GM19023 (cell line): ENCODE data around the gene NFAT5.
A peak's percentile ranks its signal among the peaks of the same experiment; 100 is the strongest.
"Not testable (repeated sequence)": the region's sequence is repeated elsewhere in the genome, so short reads cannot be mapped to it uniquely, and the experiment has no call there.

Experiments used
- ATAC-seq: cut with Tn5 transposase; IDR thresholded peaks from one replicate; pipeline ENCODE4 v1.9.1; 2021; ENCODE audit warnings: mild to moderate bottlenecking, moderate library complexity; ENCODE audit not compliant: unreplicated experiment

NFAT5 gene

DNA sequence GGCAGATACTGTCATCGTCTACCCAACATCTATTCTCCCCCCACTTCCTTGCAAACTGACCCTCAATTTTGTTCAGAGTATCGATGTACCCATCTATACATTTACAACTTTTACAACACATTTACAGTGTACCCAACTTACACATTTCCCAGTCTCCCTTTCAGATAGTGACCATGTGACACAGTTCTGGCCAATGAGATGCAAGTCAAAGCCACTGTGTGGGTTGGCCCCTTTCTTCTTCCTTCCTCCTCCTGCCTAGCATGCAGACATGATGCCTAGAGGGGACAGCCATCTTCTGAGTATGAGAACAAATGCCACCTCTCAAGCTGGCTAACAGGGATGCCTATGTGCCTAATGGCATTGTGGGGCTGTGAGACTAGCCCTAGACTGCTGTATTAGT, 11.3 kb upstream of the NFAT5 start:
- ATAC-seq: no peak

DNA sequence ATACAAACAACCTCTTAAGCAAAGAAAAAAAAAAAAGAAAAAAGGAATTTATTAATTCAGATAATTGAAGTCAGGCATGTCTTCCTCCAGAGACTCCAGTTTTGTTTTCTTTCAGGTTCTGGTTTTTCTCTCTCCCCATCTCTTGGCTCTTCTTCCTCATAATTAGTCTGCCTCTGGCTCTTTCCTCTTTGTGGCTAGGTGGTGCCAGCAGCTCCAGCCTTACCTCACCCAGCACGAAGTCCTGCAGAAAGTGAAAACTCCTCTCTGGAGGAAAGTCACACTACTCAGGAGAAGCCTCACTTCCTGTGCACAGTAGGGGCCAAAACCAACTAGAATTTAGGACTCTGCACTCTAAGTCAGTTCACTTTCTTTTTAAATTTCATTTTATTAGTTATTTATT, 10.3 kb upstream of the NFAT5 start:
- no peak for ATAC-seq

DNA sequence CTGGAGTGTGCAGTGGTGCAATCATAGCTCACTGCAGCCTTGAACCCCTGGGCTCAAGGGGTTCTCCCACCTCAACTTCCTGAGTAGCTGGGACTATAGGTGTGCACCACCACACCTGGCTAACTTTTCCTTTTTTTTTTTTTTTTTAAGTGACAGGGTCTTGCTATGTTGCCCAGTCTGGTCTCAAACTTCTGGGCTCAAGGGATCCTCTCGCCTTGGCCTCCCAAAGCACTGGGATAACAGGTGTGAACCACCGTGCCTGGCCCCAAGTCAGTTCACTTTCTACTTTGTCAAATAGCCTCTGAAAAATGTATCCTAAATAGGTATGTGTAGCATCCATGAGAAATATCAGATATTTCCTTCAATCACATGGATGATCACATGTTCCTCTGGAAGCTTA, 9.9 kb upstream of the NFAT5 start:
- no peak for ATAC-seq

DNA sequence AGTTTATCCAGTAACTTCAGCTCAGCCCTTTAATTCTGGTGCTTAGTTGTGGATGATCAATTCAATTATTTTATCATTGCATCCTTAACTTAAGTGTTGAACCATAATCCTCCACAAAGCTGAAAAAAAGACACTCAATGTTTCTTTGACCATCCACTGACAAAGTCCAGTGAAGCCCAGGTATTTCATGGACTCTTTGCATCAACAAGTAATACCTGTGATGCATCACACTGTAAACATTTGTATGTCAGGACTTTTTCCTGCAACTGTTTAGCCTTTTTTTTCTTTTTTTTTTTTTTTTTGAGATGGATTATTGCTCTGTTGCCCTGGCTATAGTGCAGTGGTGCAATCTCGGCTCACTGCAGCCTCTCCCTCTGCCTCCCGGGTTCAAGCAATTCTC, 6.6 kb upstream of the NFAT5 start:
- no peak for ATAC-seq

DNA sequence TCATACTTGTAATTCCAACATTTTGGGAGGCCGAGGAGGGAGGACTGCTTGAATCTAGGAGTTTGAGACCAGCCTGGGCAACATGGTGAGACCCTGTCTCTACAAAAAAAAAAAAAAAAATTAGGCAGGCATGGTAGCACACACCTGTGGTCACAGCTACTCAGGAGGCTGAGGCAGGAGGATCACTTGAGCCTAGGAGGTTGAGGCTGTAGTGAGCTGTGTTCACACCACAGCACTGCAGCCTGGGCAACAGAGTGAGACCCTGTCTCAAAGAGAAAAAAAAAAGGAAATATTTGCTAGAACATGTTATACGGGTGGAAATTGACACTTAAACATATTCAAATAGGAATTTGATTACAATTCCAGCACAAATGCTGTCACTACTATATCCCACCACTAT, 4.4 kb upstream of the NFAT5 start:
- not testable (repeated sequence) for ATAC-seq

DNA sequence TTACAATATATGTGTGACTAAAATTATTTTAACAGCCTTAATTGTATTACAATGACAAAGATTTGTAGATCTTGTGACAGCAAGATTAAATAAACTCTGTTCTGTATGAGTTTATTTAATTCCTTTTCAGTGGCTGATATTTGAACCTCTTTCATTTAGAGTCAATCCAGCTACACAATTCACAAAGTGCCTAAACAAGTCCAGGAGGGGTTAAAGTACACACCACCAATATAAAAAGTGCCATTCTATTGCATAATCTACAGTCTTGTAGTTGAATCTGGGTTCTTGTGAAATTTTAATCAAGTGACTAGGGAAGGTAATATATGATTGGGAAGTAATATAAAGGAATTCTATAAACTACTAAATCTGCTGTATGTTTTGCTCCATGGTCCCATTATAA, 3.9 kb upstream of the NFAT5 start:
- no peak for ATAC-seq

DNA sequence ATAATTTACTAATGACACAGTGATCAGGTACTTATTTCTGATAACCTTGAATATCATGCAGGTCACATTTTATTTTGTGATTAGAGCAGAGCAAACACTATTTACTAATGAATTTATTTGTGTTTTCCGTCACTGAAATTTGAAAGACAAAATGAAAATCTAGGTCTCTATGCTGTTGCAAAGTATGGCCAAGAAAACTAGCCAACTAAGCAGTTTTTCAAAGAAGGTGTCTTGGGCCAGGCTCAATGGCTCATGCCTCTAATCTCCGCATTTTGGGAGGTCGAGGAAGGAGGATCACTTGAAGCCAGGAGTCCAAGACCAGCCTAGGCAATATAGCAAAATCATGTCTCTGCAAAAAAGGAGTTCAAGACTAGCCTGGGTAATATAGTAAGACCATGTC, 3.0 kb upstream of the NFAT5 start:
- ATAC-seq: no peak

DNA sequence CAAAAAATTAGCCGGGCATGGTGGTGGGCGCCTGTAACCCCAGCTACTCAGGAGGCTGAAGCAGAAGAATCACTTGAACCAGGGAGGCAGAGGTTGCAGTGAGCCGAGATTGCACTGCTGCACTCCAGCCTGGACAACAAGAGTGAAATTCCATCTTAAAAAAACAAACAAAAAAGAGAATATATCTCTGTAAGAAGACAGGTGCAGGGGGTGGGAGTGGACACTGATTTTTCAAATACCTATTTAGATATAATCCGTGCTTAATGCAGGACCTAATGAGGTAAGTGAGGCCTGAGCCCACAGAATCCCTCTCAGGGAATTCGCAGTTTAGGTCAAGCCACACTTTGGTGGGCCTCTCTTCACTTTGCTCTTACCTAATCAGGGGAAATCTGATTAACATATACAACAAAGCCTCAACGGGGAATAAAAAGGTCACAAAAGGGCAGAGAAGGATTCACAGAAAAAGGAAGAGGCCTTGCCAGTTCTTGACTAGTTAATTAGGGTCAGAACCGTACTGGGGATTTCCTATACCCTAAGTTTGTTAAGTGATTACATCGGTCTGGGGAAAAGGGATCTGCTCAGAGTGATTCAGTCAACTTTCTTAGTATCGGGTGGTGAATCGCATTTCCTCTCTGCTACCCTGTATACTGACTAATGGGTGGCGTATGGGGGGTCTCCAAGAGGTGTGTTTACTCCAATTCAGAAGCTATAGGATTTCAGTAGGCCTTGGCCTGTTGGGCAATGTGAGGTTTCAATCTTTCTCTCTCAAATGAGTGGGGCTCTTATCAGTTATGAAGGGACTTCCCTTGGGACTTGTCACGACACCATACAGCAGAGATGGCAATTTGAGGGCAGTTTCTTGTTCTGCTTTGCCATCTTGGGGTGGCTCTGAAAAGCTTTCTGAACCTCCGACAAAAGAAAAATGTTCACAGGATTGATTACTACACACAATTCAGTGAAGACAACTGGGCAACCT, 1.9 kb upstream of the NFAT5 start:
- ATAC-seq: peak; percentile 39

DNA sequence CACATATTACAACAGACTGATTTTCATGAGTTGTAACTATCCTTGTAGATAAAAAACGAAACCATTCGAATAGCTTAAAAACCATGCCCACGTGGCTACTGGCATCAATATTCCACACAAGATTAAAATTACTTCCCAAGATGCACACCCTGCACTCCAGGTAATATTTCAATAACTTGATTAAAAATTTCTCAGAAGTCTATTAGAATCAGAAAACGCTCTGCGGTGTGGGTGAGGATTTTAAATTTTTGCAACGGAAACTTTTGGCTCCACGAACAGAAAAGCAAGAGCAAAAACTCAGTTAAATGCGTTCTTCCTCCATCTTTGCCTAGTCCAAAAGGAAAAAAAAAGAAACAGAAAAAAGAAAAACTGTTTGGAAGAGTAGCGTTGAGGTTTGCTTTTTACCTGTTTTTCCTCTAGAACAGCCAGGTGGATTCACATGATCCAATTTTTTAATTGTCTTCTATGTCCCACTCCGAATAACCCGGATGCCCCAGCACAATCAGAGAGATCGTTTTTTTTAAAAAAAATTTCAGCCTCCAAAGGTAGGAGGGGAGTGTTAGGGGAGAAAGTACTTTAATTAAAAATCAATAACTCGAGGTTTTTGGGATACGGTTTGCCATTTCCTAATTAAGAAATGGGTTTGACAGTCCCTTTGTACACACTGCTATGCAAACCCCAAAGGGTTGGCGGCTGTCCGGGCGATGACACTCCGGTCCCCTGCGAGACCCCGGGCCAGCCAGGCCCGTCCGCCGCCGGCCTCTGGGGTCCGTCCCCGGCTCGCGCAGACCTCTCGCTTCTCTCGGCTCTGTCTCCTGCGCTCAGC, 708 bp upstream of the NFAT5 start:
- peak; percentile 36 for ATAC-seq

DNA sequence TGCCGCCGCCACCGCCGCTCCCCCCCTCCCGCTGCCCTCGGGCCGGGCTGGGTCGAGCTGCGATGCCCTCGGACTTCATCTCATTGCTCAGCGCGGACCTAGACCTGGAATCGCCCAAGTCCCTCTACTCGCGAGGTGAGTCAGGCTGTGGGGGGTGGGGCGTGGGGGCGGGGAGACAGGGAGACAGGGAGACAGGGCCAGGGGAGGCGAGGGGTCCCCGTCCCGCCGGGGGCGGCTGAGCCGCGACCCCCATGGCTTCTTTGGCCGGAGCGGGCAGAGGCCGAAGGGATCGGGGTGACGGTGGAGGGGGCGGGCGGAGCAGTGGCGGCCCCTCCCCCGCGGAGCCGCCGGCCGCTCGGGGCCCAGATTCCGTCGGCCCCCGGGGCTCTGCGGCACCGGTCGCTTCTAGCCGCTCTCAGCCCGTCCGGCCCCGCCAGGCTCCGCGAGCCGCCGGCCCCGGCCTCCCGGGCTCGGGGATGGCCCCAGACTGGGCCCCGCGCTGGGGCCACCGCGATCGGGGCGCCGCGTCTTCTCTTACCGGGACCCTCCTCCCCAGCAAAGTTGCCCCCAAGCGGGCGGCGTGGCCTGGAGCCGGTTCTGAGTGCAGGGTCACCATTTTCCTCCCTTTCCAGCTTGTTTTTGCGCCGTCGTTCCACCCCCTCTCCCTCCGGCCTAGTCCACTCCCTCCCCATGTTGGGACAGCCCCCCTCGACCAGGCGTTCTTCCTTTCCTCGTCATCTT, 644 bp downstream of the NFAT5 start:
- ATAC-seq: peak; percentile 39

DNA sequence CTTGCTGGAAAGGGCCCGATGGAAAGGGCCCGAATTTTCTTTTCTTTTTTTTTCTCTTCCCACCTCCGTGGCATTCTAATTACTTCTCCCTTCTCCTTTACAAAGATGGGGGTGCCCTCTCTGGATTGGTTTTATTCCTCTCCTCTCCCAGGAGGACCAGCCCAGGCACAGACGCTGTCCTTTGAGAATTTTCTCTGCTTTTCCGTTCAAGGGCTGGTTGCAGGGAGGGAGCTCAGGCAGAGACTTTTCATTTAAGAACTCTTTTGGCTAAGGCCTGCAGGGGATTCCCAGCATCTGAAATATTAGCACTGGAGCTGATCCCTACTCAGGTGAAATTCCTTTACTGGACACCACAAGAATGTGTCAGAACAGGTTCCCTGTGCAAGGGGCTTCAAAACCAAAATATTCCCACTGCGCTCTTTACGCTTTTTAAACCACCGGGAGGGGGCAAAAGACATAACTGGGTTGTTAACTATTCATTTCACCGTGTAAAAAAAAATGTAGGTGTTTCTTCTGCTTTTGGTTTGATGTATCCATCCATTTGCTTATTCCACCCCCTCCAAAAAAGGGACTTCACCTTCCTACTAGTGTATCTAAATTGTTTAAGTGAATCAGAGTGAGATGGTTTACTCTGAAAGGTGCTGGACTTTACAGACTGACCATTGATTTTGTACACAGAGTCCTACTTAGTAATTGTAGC, 1.4 kb downstream of the NFAT5 start:
- no peak for ATAC-seq

DNA sequence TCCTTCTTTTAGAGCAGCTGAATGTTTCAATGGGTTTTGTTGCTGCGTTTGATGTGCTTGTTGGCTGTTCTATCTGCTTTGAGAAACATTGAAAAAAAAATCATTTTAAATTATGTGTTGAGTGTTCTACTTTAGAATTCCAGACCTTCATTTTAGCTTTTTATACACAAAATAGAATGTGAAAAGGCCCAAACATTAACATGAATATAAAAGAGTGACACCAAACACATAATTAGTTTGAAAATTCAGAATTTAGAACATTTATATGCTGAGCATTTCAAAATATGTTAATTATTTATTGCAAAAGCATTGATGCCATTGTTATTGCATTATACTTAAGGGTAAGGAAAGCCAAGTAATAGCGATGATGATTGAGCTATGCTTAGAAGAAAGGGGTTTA, 2.9 kb downstream of the NFAT5 start:
- ATAC-seq: no peak

DNA sequence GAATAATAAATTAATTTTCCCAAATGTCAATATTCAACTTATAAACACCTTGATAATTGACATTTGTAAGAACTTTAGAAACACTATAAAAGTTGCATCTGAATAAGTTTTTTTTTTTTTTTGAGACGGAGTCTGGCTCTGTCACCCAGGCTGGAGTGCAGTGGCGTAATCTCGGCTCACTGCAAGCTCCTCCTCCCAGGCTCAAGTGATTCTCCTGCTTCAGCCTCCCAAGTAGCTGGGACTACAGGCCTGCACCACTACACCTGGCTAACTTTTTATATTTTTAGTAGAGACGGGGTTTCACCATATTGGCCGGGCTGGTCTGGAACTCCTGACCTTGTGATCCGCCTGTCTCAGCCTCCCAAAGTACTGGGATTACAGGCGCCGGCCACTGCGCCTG, 13.0 kb downstream of the NFAT5 start:
- ATAC-seq: not testable (repeated sequence)

DNA sequence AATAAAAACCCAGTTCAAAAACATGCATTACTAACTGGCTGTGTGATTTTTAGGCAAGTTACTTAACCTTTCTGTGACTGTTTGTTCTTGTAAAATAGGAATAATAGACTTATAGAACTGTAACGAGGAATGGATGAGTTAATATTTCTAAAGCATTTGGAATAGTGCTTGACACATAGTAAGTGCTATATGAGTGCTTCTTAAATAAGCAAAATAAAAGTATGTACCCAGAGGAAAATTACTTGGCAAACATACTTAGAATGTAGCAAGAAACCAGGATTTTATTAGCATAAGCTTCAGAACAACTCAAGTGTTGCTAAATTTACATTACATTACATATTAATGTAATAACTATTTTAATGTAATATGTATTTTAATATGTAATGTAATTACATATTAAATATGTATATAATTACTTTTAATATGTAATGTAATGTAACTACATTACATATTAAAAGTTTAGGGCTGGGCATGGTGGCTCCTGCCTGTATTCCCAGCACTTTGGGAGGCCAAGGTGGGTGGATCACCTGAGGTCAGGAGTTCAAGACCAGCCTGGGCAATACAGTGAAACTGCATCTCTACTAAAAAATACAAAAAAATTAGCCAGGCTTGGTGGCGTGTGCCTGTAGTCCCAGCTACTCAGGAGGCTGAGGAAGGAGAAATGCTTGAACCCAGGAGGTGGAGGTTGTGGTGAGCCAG, 14.2 kb downstream of the NFAT5 start:
- ATAC-seq: no peak

DNA sequence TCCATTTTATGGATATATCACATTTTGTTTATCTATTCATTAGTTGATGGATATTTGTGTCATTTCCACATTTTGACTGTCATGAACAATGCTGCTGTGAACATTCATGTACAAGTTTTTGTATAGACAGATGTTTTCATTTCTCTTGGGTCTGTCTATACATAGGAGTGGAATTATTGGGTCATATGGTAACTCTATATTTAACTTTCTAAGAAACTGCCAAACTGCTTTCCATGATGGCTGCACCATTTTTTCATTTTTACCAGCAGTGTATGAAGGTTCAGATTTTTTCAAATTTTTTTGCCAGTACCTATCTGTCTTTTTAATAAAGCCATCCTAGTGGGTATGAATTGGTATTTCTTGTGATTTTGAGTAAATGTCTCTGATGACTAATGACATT, 15.5 kb downstream of the NFAT5 start:
- no peak for ATAC-seq

DNA sequence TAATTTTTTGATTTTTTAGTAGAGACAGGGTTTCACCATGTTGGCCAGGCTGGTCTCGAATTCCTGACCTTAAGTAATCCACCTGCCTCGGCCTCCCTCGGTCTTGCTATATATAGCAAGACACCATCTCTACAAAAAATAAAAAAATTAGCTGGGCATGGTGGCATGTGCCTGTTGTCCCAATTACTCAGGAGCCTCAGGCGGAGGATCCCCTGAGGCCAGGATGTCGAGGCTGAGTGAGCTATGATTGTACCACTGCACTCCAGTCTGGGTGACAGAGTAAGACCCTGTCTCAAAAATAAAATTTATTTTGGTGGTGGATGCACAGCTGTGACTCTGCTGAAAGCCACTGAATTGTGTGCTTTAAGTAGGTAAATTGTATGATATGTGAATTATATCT, 18.7 kb downstream of the NFAT5 start:
- ATAC-seq: not testable (repeated sequence)

DNA sequence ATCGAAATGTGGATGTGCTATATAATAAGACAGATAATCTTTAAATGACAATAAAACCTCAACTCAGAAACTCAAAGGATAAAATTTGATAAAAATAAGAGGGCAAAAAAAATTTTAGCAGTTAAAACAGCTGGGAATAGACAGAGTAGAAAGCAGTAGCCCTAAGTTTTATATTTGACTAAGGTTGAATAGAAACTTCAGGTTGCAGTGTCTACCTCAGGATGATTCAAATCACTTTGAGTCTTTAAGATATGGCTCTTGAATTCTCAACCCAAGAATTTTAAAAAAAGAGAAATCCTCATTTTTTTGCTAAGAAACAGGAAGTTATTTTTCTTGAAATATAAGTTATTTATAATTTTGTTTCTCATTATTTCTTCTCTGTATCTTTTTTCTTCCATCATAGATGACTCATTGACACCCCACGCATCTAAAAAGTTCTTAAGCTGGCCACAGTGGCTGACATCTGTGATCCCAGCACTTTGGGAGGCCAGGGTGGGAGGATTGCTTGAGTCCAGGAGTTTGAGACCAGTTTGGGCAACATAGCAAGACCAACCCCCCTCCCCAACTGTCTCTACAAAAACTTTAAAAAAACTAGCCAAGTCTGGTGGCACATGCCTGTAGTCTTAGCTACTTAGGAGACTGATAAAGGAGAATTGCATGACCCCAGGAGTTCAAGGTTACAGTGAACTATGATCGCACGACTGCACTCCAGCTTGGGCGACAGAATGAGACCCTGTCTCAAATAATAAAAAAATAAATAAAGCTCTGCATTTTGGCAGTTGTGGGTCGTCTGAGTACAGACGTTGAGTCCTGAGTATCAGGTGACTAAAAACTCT, 23.9 kb downstream of the NFAT5 start:
- ATAC-seq: no peak

DNA sequence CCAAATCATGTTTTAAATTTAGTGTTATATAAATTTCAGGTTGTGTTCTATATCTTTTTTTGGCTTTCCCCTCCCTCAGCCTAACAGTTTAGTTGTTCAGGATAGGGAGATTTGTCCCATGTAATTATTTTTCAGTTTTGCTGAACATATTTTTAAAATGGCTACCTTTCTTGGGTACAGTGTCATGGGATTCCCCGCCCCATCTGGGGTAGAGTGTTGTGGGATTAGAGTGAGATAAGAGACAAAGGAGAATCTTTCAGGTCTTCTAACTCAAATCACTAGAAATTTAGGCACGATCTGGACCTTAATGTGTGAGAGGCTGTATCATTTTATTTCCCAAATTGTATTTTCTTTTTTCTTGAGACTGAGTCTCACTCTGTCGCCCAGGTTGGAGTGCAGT, 24.8 kb downstream of the NFAT5 start:
- ATAC-seq: no peak

DNA sequence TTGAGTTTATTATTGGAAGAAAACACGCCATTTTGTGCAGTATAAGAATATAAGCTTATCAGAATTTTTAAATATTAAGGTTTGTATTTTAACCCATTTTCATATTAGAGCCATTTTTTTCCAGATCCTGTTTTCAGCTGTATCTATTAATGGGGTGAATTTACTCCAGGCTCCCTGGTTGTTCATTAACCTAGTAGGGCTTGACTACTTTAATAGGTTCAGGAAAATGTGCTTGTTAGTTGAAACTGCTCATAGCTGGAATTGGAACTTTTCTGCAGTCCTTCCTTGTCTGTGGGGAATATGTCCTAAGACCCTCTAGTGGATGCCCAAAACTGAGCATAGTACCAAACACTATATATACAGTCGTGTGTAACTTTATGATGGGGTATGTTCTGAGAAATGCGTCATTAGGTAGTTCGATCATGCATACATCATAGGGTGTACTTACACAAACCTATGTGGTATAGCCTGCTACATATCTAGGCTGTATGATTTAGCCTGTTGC, 28.0 kb downstream of the NFAT5 start:
- no peak for ATAC-seq
